ENCODE results near the gene HSPB8. TPM values are rescaled to one million over a fixed set of nuclear protein-coding genes. Genes with fewer than 3 reads are reported as not detected.

The HSPB8 gene
- polyA plus RNA-seq, 1 of the 3 experiments (the other 2 are of a cell fraction) = 1.2 TPM

GRCh38 chr12:119177724-119178380 is 879 bp upstream of the HSPB8 start:
- no peak for DNase-seq
- Histone ChIP-seq H3K9me3 (no peaks in the 10 kb centered on the region), H3K9ac (no peak overlapping the region), H3K4me1 (ENCODE audit: control insufficient read depth in 1 of 2, insufficient read depth in 2 of 2, low read depth in 1 of 2, low read length in 1 of 2) (peaks cover 0 to 10% of the 10 kb centered on the region in 2 experiments; a peak in 1 of 4 replicates), H3K27me3 (ENCODE audit: insufficient read depth) (no peaks in the 10 kb centered on the region), H2AFZ (ENCODE audit: low read depth) (no peak overlapping the region), H3F3A (replicated peaks; ENCODE audit: insufficient read depth) (no peaks in the 10 kb centered on the region), H3K9me2 (no peaks in the 10 kb centered on the region), H4K20me1 (ENCODE audit: insufficient read depth) (no peaks in the 10 kb centered on the region), H3K27ac (ENCODE audit: low read depth in 2 of 2, low read length in 1 of 2) (no peak overlapping the region), H3K36me3 (replicated peaks in 1 of 2; ENCODE audit: control insufficient read depth in 1 of 2, insufficient read depth in 2 of 2, low read length in 1 of 2) (no peaks in the 10 kb centered on the region), H3K79me2 (ENCODE audit: insufficient read depth) (no peaks in the 10 kb centered on the region), H3K4me2 (no peak overlapping the region), H3K4me3 (ENCODE audit: low read depth in 2 of 2, low read length in 1 of 2) (no peak overlapping the region)
- POLR2A ChIA-PET = no interaction called here
- CTCF ChIA-PET = interaction anchor here (1.0 kb wide), 1 partner anchor 9 kb away, joined by 3 read pairs; no protein-coding TSS in a partner anchor
- TF ChIP-seq RXRA (IDR thresholded peaks at IDR 0.05; ENCODE audit: borderline replicate concordance, low read depth) = no peak
- no peak for TF ChIP-seq MAX (IDR thresholded peaks at IDR 0.05; ENCODE audit: low read depth)
- no peak for TF ChIP-seq FOXJ3 (CRISPR knock-in tag; IDR thresholded peaks at IDR 0.05)
- TF ChIP-seq MXI1 (IDR thresholded peaks at IDR 0.05; ENCODE audit: low read depth, low read length) = no peak
- TF ChIP-seq EP300 (IDR thresholded peaks at IDR 0.05; ENCODE audit: borderline replicate concordance in 1 of 2, low read depth in 1 of 2, low read length in 1 of 2) = no peak
- no peak for TF ChIP-seq USF2 (IDR thresholded peaks at IDR 0.05; ENCODE audit: borderline replicate concordance, low read depth, low read length)
- TF ChIP-seq GATA2 (CRISPR knock-in tag; IDR thresholded peaks at IDR 0.05) = no peak
- no peak for TF ChIP-seq SIN3A (IDR thresholded peaks at IDR 0.05; ENCODE audit: borderline replicate concordance, low read depth, low read length)
- no peak for TF ChIP-seq ZBTB33 (IDR thresholded peaks at IDR 0.05; ENCODE audit: borderline replicate concordance, low read depth)
- no peak for TF ChIP-seq TEAD4 (IDR thresholded peaks at IDR 0.05; ENCODE audit: borderline replicate concordance, insufficient read depth)
- TF ChIP-seq, protein P1, sequence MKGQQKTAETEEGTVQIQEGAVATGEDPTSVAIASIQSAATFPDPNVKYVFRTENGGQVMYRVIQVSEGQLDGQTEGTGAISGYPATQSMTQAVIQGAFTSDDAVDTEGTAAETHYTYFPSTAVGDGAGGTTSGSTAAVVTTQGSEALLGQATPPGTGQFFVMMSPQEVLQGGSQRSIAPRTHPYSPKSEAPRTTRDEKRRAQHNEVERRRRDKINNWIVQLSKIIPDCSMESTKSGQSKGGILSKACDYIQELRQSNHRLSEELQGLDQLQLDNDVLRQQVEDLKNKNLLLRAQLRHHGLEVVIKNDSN (IDR thresholded peaks at IDR 0.05; ENCODE audit: borderline replicate concordance, low read depth) = no peak
- no peak for TF ChIP-seq NRF1 (IDR thresholded peaks at IDR 0.05; ENCODE audit: low read depth, low read length)
- no peak for TF ChIP-seq RFX5 (IDR thresholded peaks at IDR 0.05; ENCODE audit: low read length)
- no peak for TF ChIP-seq TCF12 (IDR thresholded peaks at IDR 0.05)
- 86% methylated on average over 15 of the region's 15 CpGs for WGBS (ENCODE audit: low lambda C conversion rate)

Measured in SK-N-SH (cell line).